Midbrain (tissue), 1 donor: ENCODE data around the gene SQOR.

ENCODE experiments used
- DNase-seq: peaks from one replicate; lab custom pipeline; 2025; lab: John Stamatoyannopoulos, UW

The SQOR gene

GRCh38 chr15:45660231-45660979 is 25.6 kb downstream of the SQOR start:
- DNase-seq = no peak

GRCh38 chr15:45662375-45662774 is 27.5 kb downstream of the SQOR start:
- no peak for DNase-seq

- no peak for DNase-seq
Observed at GRCh38 chr15:45664451-45664850, 29.6 kb downstream of the SQOR start.

GRCh38 chr15:45665261-45665660 is 30.4 kb downstream of the SQOR start:
- DNase-seq = no peak

GRCh38 chr15:45666119-45666875 is 31.5 kb downstream of the SQOR start:
- DNase-seq = no peak

- no peak for DNase-seq
Observed at GRCh38 chr15:45667002-45667401, 32.2 kb downstream of the SQOR start.

- DNase-seq = no peak
Observed at GRCh38 chr15:45668386-45668785, 33.6 kb downstream of the SQOR start.

- no peak for DNase-seq
Observed at GRCh38 chr15:45669422-45669821, 34.6 kb downstream of the SQOR start.

- DNase-seq = no peak
Observed at GRCh38 chr15:45670091-45670490, 35.3 kb downstream of the SQOR start.

- no peak for DNase-seq
Observed at GRCh38 chr15:45670511-45670910, 35.7 kb downstream of the SQOR start.

- DNase-seq = no peak
Observed at GRCh38 chr15:45674677-45675076, 39.8 kb downstream of the SQOR start.

GRCh38 chr15:45677797-45678196 is 43.0 kb downstream of the SQOR start:
- DNase-seq = no peak

- DNase-seq = no peak
Observed at GRCh38 chr15:45678459-45679178, 43.8 kb downstream of the SQOR start.

- DNase-seq = no peak
Observed at GRCh38 chr15:45684533-45684932, 49.7 kb downstream of the SQOR start.

GRCh38 chr15:45689616-45690015 is 54.8 kb downstream of the SQOR start:
- no peak for DNase-seq

GRCh38 chr15:45690581-45691260 is 55.9 kb downstream of the SQOR start:
- DNase-seq = no peak

- no peak for DNase-seq
Observed at GRCh38 chr15:45701108-45701507, 66.3 kb downstream of the SQOR start.

- no peak for DNase-seq
Observed at GRCh38 chr15:45702041-45702440, 67.2 kb downstream of the SQOR start.

GRCh38 chr15:45703670-45704328 is 69.0 kb downstream of the SQOR start:
- DNase-seq = no peak

GRCh38 chr15:45704329-45705249 is 69.8 kb downstream of the SQOR start:
- no peak for DNase-seq
